GM19239 (cell line): ENCODE data around the gene FGD6.
"Not testable (repeated sequence)": the region's sequence is repeated elsewhere in the genome, so short reads cannot be mapped to it uniquely, and the experiment has no call there.

Experiments used
- DNase-seq: peaks from one replicate; pipeline ENCODE4 v3.0.0; 2011; ENCODE audit warnings: low spot score; ENCODE audit not compliant: insufficient read length
- FAIRE-seq: peaks from 2 replicates; lab custom pipeline; 2011; peaks lifted over from hg19 to GRCh38; lab: Jason Lieb, UNC

FGD6 gene

DNA sequence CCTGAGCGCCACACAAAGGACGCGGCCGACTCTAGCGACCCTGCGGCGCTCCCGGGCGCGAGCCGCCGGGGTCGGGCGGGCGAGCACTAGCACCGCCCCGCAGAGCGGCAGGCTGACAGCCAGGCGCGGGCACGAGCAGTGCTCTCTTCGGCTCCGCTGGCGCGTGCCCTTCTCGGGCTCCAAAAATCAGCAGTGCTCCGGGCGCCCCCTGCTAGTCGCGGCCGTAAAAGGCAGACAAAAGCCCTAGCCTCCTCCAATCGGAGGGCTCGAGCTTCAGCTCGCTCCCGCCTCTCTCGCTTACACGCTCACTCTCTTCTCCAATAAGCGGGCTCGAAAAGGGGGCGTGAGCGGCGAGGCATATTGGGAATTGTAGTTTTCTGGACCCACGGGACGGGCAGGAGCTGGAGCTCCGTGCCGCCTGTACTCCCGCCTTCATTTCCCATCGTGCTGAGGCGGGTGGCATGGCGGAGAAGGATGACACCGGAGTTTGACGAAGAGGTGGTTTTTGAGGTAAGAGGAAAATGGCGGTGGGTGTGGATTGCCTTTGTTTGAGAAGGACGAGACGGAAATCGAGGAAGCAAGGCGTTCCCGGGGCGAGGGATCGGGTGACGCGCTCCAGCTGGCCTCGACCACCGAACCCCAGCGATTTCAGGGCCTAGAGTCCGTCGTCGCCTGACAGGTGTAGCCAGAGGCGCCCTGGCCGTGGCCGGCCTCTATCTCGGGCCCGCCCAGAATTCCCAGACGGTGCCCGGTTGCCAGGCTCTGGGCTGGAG, at the start of gene FGD6, which contains the start of gene VEZT:
TSS of gene FGD6 (minus strand) at position 91 of the 773 bp plus-strand sequence. CDS start 227 bp downstream, outside the sequence.
TSS of gene VEZT (plus strand) at position 431 of the 773 bp plus-strand sequence. CDS start at position 475, 44 bp downstream.
- FAIRE-seq (peak; percentile 99), DNase-seq (peak; percentile 75)

DNA sequence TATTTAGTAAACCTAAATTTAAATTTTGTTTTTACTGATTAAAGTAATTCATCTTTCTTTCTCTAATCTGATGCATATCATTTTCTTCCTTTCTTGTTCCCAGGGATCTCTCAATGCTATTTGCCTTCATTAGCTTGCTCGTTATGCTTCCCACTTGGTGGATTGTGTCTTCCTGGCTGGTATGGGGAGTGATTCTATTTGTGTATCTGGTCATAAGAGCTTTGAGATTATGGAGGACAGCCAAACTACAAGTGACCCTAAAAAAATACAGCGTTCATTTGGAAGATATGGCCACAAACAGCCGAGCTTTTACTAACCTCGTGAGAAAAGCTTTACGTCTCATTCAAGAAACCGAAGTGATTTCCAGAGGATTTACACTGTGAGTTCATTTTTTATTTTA, 49.0 kb upstream of the FGD6 start:
- no peak for DNase-seq
- FAIRE-seq, result no peak

DNA sequence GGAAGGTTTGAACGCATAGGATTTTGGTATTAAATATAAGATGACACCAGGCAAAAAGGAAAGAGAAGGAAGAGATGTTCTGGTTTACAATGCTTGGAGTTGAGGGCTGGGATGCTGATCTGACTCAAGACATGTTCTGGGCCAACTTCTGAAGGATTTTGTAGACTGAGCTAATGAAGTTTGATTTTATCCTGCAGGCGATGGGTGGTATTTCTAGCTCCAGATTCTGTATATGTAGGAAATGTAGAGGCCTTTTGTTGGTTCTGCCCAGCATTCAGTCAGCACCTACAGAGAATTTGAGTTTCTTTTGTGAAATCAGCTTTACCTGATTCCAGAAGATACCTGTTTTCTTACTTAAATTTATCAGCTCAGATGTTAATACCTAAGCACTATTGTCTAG, 48.5 kb upstream of the FGD6 start:
- no peak for FAIRE-seq
- DNase-seq, result no peak

DNA sequence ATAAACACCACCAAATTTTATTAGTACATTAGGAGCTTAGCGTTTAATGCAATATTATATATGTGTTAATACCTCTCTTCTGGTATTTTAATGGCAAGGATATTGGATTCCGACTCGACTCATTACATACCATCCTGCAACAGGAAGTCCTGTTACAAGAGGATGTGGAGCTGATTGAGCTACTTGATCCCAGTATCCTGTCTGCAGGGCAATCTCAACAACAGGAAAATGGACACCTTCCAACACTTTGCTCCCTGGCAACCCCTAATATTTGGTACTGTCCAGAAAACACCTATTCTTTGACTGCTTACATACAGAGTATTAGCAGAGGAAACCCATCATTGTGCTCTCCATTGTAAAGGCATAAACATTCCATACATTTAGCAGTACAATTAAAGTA, 45.5 kb upstream of the FGD6 start:
- DNase-seq, result no peak
- FAIRE-seq, result no peak

DNA sequence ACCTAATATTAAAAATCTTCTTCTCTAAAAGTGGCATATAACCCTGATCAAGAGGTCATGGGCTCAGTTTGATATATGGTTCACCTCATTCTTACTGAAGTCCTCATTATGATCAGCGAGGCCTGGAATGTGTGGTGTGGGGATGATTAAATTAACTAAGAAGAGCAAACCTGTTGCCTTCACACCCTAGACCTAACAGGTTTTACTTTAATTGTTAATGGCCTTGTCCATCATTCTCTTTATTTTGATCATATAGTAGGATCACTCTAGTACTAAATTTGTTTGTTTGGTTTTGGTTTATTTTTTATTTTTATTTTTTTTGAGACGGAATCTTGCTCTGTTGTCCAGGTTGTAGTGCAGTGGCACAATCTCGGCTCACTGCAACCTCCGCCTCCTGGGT, 43.8 kb upstream of the FGD6 start:
- no peak for FAIRE-seq
- no peak for DNase-seq

DNA sequence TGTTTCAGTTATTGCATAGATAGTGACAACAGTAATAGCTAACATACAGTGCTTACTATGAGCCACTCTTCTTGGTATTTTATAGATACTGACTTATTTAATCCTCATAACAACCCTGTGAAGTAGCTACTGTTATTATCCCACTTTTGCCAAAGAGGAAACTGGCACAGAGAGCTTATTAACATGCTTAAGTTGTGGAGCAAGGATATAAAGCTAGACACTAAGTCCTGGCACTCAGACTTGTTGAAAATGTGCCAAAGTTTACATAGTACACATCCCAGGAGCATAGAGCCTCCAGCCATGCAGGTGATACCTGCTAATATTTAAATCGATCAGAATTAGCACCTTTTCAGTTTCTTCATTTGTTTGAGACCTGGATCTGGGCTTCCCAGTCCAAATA, 42.1 kb upstream of the FGD6 start:
- no peak for DNase-seq
- no peak for FAIRE-seq

DNA sequence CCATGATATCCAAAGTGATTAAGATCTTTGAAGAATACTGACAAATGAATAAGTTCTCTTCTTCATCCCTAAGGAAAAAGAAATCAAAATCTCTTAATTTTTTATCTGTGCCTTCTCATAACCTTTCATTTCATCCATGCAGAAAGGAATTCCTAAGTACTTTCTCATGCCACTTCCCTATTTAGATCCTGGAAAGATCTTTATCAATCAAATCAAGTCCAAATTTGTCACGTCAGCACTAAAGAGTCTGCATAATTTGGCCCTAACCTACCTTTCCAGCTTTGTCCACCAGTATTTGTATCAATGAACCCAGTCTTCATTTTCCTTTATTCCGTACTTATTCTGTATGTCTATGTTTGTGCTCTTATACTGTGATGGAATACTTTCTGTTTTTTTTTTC, 41.5 kb upstream of the FGD6 start:
- DNase-seq (no peak), FAIRE-seq (no peak)

DNA sequence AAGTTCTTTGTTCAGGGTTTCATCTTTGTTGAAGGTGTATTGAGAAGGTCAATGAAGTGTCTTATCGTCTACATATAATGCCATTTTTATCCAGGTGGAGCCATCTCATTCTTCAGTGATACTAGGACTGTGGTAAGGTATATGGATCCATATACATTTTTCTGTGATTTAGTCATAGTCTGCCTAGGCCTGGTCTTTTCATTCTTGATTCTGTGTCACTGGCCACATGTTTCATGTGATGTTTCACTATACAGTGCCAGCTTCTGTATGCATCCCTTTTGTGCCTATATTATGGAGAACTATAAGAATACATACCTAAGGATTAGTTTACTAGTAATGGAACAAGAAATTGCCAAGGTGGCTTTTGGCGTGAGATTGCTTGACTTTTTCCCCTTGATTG, 40.9 kb upstream of the FGD6 start:
- FAIRE-seq, result no peak
- no peak for DNase-seq

DNA sequence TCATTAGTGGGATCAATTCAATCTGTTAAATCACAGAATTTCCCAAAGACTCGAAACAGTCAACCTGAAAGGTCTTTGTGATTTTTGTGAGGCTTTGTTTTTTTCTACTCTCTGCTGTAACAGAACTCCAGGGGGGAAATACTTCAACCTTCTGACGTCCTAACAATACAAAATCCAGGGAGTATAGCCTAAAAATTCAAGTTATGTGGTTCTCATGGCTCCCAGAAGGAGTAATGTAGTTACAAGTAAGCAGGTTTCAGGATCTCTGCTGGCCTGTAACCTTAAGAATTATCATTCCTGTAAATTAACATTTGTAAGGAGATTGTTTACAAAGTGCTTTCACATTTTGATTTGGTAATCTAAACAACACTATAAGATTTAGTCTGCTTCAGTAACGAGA, 40.3 kb upstream of the FGD6 start:
- DNase-seq (no peak), FAIRE-seq (no peak)

DNA sequence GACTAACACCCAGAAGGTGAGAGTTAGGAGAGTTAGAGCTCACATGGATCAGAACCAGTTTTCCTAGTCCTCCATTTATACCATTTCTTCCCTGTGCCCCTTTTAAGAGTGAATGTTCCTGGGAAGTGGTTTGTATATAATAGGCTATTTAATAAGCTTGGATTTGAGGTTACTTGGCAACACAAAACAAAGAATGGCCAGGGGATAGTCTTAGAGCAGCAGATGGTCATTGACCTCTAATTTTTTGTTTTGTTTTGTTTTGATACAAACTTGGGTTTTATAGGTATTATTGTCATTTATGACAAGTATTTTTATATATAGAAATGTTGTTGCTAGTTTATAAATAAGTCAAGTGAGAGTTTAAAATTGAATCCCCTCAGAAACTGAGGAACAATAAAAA, 36.1 kb upstream of the FGD6 start:
- FAIRE-seq (no peak), DNase-seq (no peak)

DNA sequence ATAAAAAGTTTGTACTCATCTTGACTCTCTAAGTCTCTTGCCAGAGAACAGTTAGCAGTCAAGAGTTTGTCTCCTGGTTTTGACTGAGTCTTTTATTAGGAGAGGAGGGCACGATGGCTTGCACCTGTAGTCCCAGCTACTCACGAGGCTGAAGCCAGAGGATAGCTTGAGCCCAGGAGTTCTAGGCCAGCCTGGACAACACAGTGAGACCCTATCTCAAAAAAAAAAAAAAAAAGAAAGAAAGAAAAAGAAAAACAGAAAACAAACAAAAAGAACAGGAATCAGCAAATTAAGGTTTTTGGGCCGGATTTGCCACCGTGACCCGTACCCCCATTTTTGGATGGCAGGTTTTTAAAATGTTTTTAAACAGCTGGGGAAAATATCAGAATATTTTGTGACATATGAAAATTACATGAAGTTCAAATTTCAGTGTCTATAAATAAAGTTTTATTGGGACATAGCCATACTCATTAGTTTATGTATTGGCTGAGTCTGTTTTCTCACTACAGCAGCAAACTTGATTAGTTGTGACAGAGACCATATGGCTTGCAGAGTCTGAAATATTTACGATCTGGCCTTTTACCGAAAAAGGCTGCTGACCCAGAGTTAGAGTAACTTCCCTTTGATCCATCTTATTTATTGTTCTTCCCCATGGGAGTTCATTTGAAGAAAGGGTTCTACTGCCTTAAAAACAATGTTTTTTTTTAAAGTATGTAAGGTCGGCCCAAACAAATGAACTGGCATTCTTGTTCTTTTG, 31.5 kb upstream of the FGD6 start:
- no peak for DNase-seq
- FAIRE-seq, result no peak

DNA sequence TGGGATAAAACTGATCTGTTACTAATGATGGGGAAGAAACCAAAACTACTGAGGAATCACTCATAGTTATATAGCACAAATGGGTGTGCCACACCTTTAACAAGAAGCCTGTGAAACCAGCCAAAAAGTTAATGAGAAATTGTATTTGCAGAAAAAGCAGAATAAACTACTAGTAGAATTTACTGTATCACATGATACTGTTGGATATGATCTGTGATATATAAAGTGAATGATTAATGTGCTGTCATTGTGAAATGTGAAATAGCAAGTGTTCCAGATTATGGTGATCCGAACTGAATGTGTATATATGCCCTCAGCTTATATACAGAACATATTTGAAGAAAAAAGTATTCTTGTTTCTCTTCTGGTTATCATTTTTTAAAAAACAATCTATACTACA, 30.8 kb upstream of the FGD6 start:
- DNase-seq, result no peak
- no peak for FAIRE-seq

DNA sequence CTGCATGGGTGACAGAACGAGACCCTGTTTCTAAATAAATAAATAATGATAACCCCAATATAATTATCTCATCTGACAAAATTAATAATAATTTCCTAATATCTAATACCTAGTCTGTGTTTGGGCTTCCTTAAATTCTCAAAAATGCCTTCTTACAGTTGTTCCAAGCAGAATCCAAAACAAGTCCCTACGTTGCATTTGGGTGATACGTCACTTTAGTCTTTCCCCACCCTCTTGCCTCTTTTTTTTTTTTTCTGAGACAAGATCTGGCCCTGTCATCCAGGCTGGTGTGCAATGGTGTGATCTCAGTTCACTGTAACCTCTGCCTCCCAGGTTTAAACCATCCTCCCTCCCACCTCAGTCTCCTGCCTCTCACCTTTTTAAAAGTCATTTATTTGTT, 27.1 kb upstream of the FGD6 start:
- no peak for DNase-seq
- FAIRE-seq, result no peak

DNA sequence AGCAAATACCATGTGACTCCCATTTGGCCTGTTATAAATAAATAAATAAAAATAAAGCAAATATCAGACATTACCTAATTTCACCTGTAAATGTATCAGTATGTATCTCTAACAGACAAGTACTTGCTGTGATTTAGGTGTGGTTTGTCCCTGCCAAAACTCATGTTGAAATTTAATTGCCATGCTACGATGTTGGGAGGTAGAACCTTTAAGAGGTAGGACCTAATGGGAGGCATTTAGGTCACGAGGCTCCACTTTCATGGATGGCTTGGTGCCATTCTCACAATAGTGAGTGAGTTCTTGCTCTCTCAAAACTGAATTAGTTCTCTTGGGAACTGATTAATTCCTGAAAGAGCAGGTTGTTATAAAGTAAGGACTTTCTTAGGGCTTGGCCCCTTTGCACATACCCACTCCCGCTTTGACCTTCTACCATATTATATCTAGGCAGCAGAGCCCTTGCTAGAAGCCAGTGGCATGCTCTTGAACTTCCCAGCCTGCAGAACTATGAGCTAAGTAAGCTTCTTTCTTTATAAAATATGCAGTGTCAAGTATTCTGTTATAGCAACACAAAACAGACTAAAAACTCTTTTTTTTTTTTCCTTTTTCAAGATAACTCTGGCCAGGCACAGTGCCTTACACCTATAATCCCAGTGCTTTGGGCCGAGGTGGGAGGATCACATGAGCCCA, 26.4 kb upstream of the FGD6 start:
- no peak for FAIRE-seq
- DNase-seq, result no peak

DNA sequence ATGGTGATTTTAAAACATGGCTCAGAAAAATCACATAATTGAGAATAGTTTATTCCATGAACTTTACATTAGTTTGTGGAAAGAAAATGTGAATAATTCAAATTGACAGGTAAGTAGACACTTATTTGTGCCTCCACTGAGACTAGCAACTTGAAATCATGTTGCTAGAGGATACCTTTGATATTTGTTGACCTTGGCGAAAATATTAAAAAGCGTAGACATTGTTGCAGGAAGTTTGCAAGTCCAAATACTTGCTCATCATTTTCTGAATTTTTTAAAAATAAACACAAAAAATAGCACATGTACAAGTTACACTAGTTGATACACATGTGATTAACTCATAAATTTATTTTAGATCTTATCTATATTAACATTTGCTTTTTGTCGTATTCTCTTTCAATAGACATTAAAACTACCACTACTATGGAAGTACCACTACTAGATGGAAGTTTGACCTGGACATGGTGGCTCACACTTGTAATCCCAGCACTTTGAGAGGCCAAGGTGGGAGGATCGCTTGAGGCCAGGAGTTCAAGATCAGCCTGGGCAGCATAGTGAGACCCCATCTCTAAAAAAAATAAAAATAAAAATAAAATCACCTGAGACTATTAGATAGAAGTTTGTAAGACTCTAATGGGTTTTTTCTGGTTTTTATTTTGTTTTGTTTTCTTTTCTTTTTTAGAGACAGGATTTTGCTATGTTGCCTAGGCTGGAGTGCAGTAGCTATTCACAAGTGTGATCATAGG, 24.7 kb upstream of the FGD6 start:
- DNase-seq, result no peak
- no peak for FAIRE-seq

DNA sequence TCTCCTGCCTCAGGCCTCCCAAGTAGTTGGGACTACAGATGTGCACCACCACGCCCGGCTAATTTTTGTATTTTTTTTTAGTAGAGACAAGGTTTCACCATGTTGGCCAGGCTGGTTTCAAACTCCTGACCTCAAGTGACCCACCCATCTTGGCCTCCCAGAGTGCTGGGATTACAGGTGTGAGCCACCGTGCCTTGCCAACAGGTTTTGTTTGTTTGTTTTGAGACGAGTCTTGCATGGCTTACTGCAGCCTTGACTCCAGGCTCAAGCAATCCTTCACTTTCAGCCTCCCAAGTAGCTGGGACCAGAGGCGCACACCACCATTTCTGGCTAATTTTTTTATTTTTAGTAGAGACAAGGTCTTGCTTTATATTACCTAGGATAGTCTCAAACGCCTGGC, 23.9 kb upstream of the FGD6 start:
- not testable (repeated sequence) for FAIRE-seq

DNA sequence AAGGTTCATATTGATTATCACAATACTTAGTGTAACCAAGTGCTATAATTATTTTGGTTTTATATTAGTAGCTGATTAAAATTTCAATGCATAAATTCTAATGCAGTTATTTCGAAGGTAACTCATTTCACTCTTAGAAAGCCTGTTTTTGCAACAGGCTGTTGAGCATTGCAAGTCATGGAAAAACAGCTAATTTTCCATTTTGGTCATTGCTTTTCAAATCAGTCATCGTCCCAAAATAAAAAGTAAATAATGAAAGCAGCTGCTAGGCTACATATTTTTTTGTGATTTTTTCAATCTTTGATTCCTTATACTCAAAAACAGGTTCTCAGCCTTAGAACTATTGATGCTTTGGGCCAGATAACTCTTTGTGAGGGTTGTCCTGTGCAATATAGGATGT, 23.3 kb upstream of the FGD6 start:
- DNase-seq (no peak), FAIRE-seq (peak; percentile 11)

More for the DNA sequence above, 23.9 kb upstream of the FGD6 start:
- DNase-seq, result not testable (repeated sequence)

DNA sequence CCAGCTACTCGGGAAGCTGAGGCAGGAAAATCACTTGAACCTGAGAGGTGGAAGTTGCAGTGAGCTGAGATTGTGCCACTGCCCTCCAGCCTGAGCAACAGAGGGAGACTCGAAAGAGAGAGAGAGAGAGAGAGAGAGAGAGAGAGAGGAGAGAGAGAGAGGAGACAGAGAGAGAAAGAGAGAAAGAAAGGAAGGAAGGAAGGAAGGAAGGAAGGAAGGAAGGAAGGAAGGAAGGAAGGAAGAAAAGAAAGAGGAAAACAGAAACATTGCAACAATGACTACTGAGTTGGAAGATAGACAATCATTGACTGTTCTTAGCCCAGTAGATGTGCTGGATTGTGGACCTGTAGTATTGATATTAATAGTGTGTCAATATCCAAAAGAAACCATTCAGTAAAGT, 22.6 kb upstream of the FGD6 start:
- not testable (repeated sequence) for DNase-seq, FAIRE-seq

DNA sequence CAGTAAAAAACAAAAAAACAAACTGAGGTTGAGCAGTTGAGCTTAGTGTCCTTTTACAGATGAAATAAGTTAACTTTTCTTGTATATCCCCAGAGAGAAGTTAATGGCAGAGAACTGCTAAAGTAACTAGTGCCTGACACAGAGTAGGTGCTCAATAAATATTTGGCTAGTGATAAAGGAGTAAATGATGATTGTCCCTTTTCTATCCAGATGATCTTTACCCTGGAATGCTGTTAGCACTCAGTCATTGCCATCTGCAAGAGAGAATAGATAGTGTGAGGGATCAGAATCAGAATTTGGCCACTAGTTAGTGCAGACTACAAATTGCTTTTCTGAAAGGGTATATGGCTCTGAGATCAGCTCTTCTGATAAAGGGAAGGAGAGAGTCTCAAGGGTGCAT, 21.9 kb upstream of the FGD6 start:
- no peak for DNase-seq
- FAIRE-seq, result no peak

DNA sequence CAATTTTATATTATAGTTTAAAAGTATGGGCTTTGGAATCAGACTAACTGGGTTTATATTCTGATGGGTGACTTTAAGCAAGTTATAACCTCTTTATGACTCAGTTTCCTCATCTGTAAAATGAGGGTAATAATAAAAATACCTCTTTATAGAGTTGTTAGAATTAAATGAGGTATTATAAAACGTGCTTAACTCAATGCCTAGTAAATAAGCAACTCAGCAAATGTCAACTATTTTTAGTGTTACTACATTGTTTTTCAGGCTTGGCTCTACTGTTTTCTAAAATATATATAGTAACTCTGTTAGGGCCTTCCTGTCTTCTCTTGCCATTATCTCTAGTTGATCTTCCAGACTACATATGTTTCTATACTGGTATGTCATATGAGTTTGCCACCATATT, 20.9 kb upstream of the FGD6 start:
- DNase-seq, result no peak
- no peak for FAIRE-seq
